GM23338 (cell line): ENCODE results near the gene IQCE. TPM values are rescaled to one million over a fixed set of nuclear protein-coding genes. Genes with fewer than 3 reads are reported as not detected.

ENCODE experiments used
- ATAC-seq: fragments of 200-7000 bp; cut with Tn5 transposase; 3 replicates; pipeline ENCODE4 v1.9.1; 2020
- DNase-seq: peaks from one replicate; pipeline ENCODE4 v3.0.0-alpha.2; 2015; ENCODE audit warnings: low spot score
- H2AFZ ChIP-seq: fragments of 200-600 bp; sonication (generic); 2 replicates; pipeline ENCODE4 v1.8.0; 2016; ENCODE audit warnings: antibody characterized with exemption, mild to moderate bottlenecking, moderate library complexity
- H3F3A ChIP-seq: fragments of 200-600 bp; sonication (generic); replicated peaks from 2 replicates; pipeline ENCODE4 v1.8.0; 2017; ENCODE audit warnings: antibody characterized with exemption, mixed run types, low read depth
- H3K27ac ChIP-seq: fragments of 200-600 bp; sonication (generic); 2 replicates; pipeline ENCODE4 v1.6.1; 2016; ENCODE audit warnings: low read depth
- H3K27me3 ChIP-seq: fragments of 200-600 bp; sonication (generic); 2 replicates; pipeline ENCODE4 v1.8.0; 2016; ENCODE audit warnings: mild to moderate bottlenecking, mixed run types, moderate library complexity; ENCODE audit not compliant: insufficient read depth
- H3K36me3 ChIP-seq: fragments of 200-600 bp; sonication (generic); 2 replicates; pipeline ENCODE4 v1.8.0; 2016; ENCODE audit warnings: mild to moderate bottlenecking; ENCODE audit not compliant: insufficient read depth
- H3K4me1 ChIP-seq: fragments of 200-600 bp; sonication (generic); 2 replicates; pipeline ENCODE4 v1.8.0; 2016; ENCODE audit warnings: mild to moderate bottlenecking, moderate library complexity; ENCODE audit not compliant: insufficient read depth
- H3K4me2 ChIP-seq: fragments of 200-600 bp; sonication (generic); 2 replicates; pipeline ENCODE4 v1.7.1; 2017; ENCODE audit warnings: mixed run types
- H3K4me3 ChIP-seq: fragments of 200-600 bp; sonication (generic); 2 replicates; pipeline ENCODE4 v1.6.1; 2016; ENCODE audit warnings: mixed run types
- H3K79me2 ChIP-seq: fragments of 200-600 bp; sonication (generic); replicated peaks from 2 replicates; pipeline ENCODE4 v1.8.0; 2017; ENCODE audit warnings: mild to moderate bottlenecking; ENCODE audit not compliant: insufficient read depth
- H3K9me2 ChIP-seq: fragments of 200-600 bp; sonication (generic); 2 replicates; pipeline ENCODE4 v1.8.0; 2017; ENCODE audit not compliant: insufficient read depth
- H4K20me1 ChIP-seq: fragments of 200-600 bp; sonication (generic); replicated peaks from 2 replicates; pipeline ENCODE4 v1.8.0; 2017; ENCODE audit warnings: mild to moderate bottlenecking; ENCODE audit not compliant: insufficient read depth
- H3K27ac Mint-ChIP-seq: 2 replicates; pipeline ENCODE4 v1.8.0; 2020; ENCODE audit warnings: inconsistent platforms, mild to moderate bottlenecking, moderate library complexity, mixed read lengths
- H3K27me3 Mint-ChIP-seq: 3 replicates; pipeline ENCODE4 v1.8.0; 2022; ENCODE audit warnings: low read depth, mild to moderate bottlenecking, moderate library complexity, mixed read lengths, inconsistent platforms; ENCODE audit not compliant: insufficient read depth, poor library complexity
- H3K36me3 Mint-ChIP-seq: 3 replicates; pipeline ENCODE4 v1.8.0; 2021; ENCODE audit warnings: low read depth, mild to moderate bottlenecking, inconsistent platforms, moderate library complexity, mixed read lengths
- H3K4me1 Mint-ChIP-seq: 3 replicates; pipeline ENCODE4 v1.8.0; 2020; ENCODE audit warnings: mild to moderate bottlenecking, inconsistent platforms, mixed read lengths
- H3K4me3 Mint-ChIP-seq: 3 replicates; pipeline ENCODE4 v1.8.0; 2021; ENCODE audit warnings: moderate library complexity, mild to moderate bottlenecking, inconsistent platforms, mixed read lengths
- H3K9me3 Mint-ChIP-seq: 3 replicates; pipeline ENCODE4 v1.8.0; 2020; ENCODE audit warnings: moderate library complexity, mild to moderate bottlenecking, inconsistent platforms, mixed read lengths
- CREB1 ChIP-seq: fragments of 250-450 bp; sonication (Bioruptor Pico); IDR thresholded peaks from 2 replicates; pipeline ENCODE4 v1.5.0; 2020; ENCODE audit warnings: low read depth, mild to moderate bottlenecking, moderate library complexity
- EZH2 ChIP-seq: fragments of 200-600 bp; sonication (generic); IDR thresholded peaks from one replicate; pipeline ENCODE4 v1.8.0; 2017; ENCODE audit warnings: antibody characterized with exemption, mild to moderate bottlenecking, low read depth; ENCODE audit not compliant: unreplicated experiment
- EZH2phosphoT487 ChIP-seq: fragments of 200-600 bp; sonication (generic); IDR thresholded peaks from one replicate; pipeline ENCODE4 v1.8.1; 2018; ENCODE audit warnings: antibody characterized with exemption; ENCODE audit not compliant: unreplicated experiment
- JUNB ChIP-seq: IDR thresholded peaks from one replicate; pipeline ENCODE4 v1.6.1; 2016; ENCODE audit warnings: antibody characterized with exemption; ENCODE audit not compliant: unreplicated experiment
- NANOG ChIP-seq: IDR thresholded peaks from 2 replicates; pipeline ENCODE4 v1.6.1; 2016; ENCODE audit warnings: antibody characterized with exemption, borderline replicate concordance
- POLR2AphosphoS5 ChIP-seq: IDR thresholded peaks from 2 replicates; pipeline ENCODE4 v1.6.1; 2016; ENCODE audit warnings: antibody characterized with exemption, low read depth
- STAT1 ChIP-seq: IDR thresholded peaks from one replicate; pipeline ENCODE4 v1.6.1; 2016; ENCODE audit warnings: antibody characterized with exemption; ENCODE audit not compliant: unreplicated experiment
- ZNF114 ChIP-seq: fragments of 250-450 bp; sonication (Bioruptor Pico); IDR thresholded peaks from 2 replicates; pipeline ENCODE4 v1.5.0; 2020; ENCODE audit warnings: mild to moderate bottlenecking, moderate library complexity
- ZNF331 ChIP-seq: fragments of 250-450 bp; sonication (Bioruptor Pico); IDR thresholded peaks from 2 replicates; pipeline ENCODE4 v1.5.0; 2020; ENCODE audit warnings: low read depth, mild to moderate bottlenecking, moderate library complexity
- ZNF462 ChIP-seq: fragments of 250-450 bp; sonication (Bioruptor Pico); IDR thresholded peaks from 2 replicates; pipeline ENCODE4 v1.5.0; 2020; ENCODE audit warnings: mild to moderate bottlenecking, moderate library complexity
- polyA plus RNA-seq: library from polyadenylated mRNA; unstranded; fragments of >200 nt; fragmentation: Nextera tagmentation; extraction: Ambion mirVana; gene quantifications from 2 replicates; pipeline ENCODE4 v1.2.1, GENCODE V29; 2016
- total RNA-seq: library from RNA; depleted of rRNA; stranded (reverse); fragments of >200 nt; shearing (Covaris generic); gene quantifications from 2 replicates; pipeline ENCODE4 v1.2.3, GENCODE V29; 2014
- TF ChIP-seq, protein P1 (sequence below), 2 experiments: fragments of 200-600 bp in 1 of 2; sonication (generic) in 1 of 2; conservative IDR thresholded peaks; 2 replicates each; pipeline versions ENCODE4 v1.5.1 to v1.6.1; 2016 to 2017; ENCODE audit warnings: antibody characterized with exemption in 2 of 2, low read depth in 2 of 2, mild to moderate bottlenecking in 2 of 2, moderate library complexity in 1 of 2
- TF ChIP-seq, protein P2 (sequence below): IDR thresholded peaks from 2 replicates; pipeline ENCODE4 v1.6.1; 2016; ENCODE audit warnings: antibody characterized with exemption
- TF ChIP-seq, protein P3 (sequence below): IDR thresholded peaks from one replicate; pipeline ENCODE4 v1.6.1; 2018; ENCODE audit warnings: antibody characterized with exemption; ENCODE audit not compliant: unreplicated experiment

The IQCE gene
- total and polyA plus RNA-seq, 2 experiments from 2014 or later: 5.0 to 7.7 TPM

DNA sequence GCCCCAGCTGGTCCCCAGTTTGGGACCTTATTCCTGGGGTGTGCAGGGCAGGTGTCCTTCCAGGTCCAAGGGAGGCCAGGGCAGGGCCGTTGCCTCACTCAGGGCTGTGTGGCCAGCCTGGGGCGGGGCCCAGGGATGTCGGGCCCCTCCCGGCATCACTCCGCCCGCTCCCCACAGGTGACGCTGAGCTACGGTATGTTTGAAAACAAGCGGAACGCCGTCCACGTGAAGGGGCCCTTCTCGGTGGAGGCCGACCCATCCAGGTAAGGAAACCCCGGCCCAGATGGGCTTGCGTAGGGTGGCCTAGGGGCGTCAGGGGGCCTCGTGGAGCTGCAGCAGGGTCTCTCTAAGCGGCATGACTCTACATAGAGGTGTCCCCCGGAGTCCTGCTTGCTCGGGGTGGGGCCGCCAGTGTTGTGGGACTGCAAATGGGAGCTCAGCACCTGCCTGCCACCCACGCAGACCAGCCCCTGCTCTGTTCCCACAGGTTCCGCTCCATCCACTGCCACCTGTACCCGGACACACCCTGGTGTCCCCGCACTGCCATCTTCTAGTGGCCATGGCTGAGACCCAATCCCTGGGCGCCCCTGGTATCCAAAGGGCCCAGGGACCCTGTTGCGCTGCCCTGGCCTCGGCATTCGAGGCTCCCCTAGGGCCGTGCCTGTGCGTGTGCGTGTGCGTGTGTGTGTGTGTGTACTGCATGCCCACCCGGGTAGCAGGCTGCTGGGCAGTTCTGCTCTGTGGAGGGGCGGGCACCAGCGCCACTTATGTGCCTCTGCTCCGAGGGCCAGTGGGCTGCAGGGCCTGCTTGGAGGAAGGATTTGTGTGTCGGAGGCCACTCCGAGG lies 31.9 kb upstream of the IQCE start:
- peaks cover 4% of the 10 kb centered on the region; the same call in 1 of the 2 replicates for H3K79me2 ChIP-seq
- no peak for TF ChIP-seq JUNB
- TF ChIP-seq, protein P1, sequence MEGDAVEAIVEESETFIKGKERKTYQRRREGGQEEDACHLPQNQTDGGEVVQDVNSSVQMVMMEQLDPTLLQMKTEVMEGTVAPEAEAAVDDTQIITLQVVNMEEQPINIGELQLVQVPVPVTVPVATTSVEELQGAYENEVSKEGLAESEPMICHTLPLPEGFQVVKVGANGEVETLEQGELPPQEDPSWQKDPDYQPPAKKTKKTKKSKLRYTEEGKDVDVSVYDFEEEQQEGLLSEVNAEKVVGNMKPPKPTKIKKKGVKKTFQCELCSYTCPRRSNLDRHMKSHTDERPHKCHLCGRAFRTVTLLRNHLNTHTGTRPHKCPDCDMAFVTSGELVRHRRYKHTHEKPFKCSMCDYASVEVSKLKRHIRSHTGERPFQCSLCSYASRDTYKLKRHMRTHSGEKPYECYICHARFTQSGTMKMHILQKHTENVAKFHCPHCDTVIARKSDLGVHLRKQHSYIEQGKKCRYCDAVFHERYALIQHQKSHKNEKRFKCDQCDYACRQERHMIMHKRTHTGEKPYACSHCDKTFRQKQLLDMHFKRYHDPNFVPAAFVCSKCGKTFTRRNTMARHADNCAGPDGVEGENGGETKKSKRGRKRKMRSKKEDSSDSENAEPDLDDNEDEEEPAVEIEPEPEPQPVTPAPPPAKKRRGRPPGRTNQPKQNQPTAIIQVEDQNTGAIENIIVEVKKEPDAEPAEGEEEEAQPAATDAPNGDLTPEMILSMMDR (conservative IDR thresholded peaks at IDR 0.05; ENCODE audit: low read depth in 2 of 2): no peak
- TF ChIP-seq EZH2phosphoT487: no peak
- no peak for TF ChIP-seq ZNF462
- TF ChIP-seq NANOG: no peak
- TF ChIP-seq, protein P2, sequence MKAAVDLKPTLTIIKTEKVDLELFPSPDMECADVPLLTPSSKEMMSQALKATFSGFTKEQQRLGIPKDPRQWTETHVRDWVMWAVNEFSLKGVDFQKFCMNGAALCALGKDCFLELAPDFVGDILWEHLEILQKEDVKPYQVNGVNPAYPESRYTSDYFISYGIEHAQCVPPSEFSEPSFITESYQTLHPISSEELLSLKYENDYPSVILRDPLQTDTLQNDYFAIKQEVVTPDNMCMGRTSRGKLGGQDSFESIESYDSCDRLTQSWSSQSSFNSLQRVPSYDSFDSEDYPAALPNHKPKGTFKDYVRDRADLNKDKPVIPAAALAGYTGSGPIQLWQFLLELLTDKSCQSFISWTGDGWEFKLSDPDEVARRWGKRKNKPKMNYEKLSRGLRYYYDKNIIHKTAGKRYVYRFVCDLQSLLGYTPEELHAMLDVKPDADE: no peak
- no peak for TF ChIP-seq POLR2AphosphoS5
- no peak for TF ChIP-seq CREB1 (CRISPR knock-in tag)
- TF ChIP-seq, protein P3, sequence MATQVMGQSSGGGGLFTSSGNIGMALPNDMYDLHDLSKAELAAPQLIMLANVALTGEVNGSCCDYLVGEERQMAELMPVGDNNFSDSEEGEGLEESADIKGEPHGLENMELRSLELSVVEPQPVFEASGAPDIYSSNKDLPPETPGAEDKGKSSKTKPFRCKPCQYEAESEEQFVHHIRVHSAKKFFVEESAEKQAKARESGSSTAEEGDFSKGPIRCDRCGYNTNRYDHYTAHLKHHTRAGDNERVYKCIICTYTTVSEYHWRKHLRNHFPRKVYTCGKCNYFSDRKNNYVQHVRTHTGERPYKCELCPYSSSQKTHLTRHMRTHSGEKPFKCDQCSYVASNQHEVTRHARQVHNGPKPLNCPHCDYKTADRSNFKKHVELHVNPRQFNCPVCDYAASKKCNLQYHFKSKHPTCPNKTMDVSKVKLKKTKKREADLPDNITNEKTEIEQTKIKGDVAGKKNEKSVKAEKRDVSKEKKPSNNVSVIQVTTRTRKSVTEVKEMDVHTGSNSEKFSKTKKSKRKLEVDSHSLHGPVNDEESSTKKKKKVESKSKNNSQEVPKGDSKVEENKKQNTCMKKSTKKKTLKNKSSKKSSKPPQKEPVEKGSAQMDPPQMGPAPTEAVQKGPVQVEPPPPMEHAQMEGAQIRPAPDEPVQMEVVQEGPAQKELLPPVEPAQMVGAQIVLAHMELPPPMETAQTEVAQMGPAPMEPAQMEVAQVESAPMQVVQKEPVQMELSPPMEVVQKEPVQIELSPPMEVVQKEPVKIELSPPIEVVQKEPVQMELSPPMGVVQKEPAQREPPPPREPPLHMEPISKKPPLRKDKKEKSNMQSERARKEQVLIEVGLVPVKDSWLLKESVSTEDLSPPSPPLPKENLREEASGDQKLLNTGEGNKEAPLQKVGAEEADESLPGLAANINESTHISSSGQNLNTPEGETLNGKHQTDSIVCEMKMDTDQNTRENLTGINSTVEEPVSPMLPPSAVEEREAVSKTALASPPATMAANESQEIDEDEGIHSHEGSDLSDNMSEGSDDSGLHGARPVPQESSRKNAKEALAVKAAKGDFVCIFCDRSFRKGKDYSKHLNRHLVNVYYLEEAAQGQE: no peak
- TF ChIP-seq ZNF114 (CRISPR knock-in tag): no peak
- no peak for TF ChIP-seq EZH2
- no peak for TF ChIP-seq ZNF331 (CRISPR knock-in tag)
- no peak for TF ChIP-seq STAT1
- Mint-ChIP-seq H3K9me3 (no peaks in the 10 kb centered on the region), H3K4me1 (peaks cover 38% of the 10 kb centered on the region), H3K27me3 (peaks cover 18% of the 10 kb centered on the region), H3K36me3 (peaks cover 16% of the 10 kb centered on the region; the same call in 1 of the 3 replicates), H3K4me3 (no peak overlapping the region), H3K27ac (no peak overlapping the region)
- H3K36me3 ChIP-seq: no peaks in the 10 kb centered on the region; the same call in 1 of the 2 replicates
- H3F3A ChIP-seq: 0 out of 2 replicates have a peak, but pooled peaks cover 6% of the 10 kb centered on the region
- H3K4me1 ChIP-seq: peaks cover 44% of the 10 kb centered on the region
- ATAC-seq: no peak
- H3K4me3 ChIP-seq: no peak overlapping the region
- no peak overlapping the region for H3K4me2 ChIP-seq
- no peak overlapping the region for H3K27ac ChIP-seq
- H3K9me2 ChIP-seq: no peaks in the 10 kb centered on the region
- H4K20me1 ChIP-seq: no peaks in the 10 kb centered on the region
- no peak overlapping the region for H2AFZ ChIP-seq
- H3K27me3 ChIP-seq: no peaks in the 10 kb centered on the region; the same call in none of the 2 replicates
- DNase-seq: no peak
